ENCODE measurements around the gene CPNE2. TPM values are rescaled to one million over a fixed set of nuclear protein-coding genes. Genes with fewer than 3 reads are reported as not detected.

CPNE2 gene
- total RNA-seq, 4 donors from 2014 or later = 25.1 to 41.4 (median 40.6) TPM

DNA sequence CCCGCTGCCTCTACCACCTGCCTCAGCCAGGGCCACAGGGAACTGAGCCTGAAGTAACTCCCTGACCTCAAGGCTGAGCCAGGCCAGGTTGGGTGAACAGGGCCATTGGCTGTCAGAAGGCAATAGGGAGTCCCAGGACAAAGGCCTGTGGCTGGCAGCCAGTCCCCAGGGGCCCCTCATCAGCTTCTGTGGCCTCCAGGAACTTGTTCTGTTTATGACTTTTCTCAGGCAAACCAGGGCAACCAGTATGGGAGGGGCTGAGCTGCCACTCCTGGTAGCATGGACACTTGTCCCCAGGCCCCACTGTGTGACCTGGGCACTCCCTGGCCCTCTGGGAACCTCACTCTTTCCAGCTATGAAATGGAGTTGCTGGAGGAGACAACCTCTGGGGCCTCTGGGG is 40.1 kb downstream of the CPNE2 start:
- no peak for DNase-seq
- H3K4me1 ChIP-seq = no peaks in the 10 kb centered on the region
- H3K9me3 ChIP-seq = no peaks in the 10 kb centered on the region
- no peaks in the 10 kb centered on the region for H3K27me3 ChIP-seq
- intact Hi-C loops (cut with DNase I; ENCODE audit: low total_unique reads) = no loop called here
- TF ChIP-seq, protein P1, sequence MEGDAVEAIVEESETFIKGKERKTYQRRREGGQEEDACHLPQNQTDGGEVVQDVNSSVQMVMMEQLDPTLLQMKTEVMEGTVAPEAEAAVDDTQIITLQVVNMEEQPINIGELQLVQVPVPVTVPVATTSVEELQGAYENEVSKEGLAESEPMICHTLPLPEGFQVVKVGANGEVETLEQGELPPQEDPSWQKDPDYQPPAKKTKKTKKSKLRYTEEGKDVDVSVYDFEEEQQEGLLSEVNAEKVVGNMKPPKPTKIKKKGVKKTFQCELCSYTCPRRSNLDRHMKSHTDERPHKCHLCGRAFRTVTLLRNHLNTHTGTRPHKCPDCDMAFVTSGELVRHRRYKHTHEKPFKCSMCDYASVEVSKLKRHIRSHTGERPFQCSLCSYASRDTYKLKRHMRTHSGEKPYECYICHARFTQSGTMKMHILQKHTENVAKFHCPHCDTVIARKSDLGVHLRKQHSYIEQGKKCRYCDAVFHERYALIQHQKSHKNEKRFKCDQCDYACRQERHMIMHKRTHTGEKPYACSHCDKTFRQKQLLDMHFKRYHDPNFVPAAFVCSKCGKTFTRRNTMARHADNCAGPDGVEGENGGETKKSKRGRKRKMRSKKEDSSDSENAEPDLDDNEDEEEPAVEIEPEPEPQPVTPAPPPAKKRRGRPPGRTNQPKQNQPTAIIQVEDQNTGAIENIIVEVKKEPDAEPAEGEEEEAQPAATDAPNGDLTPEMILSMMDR (IDR thresholded peaks at IDR 0.05) = no peak
- TF ChIP-seq POLR2A (IDR thresholded peaks at IDR 0.05) = no peak
- no peaks in the 10 kb centered on the region for H3K36me3 ChIP-seq
- H3K4me3 ChIP-seq = no peak overlapping the region
- no peak overlapping the region for H3K27ac ChIP-seq

DNA sequence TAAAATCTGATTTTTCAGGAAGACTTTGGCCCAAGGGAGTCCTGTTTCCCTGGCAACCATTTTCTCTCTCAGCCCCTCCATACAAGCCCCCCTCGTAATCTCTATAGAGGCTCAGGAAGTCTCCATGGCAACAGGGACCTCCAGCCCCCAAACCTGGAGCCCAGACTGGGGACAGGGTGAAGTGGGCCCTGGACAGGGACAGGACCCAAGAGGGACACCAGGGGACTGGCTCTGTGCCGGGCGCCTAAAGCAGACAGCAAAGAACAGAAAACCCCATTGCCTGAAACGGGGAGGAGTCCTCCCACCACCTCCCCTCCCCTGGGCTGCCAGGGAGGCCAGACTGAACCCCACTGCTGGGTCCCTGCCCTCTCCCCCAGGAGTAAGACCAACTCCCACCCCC is 40.6 kb downstream of the CPNE2 start:
- Histone ChIP-seq H3K27me3 (no peaks in the 10 kb centered on the region), H3K9me3 (no peaks in the 10 kb centered on the region), H3K27ac (no peak overlapping the region), H3K4me1 (no peaks in the 10 kb centered on the region), H3K4me3 (no peak overlapping the region), H3K36me3 (no peaks in the 10 kb centered on the region)
- no peak for TF ChIP-seq POLR2A (IDR thresholded peaks at IDR 0.05)
- TF ChIP-seq, protein P1 (IDR thresholded peaks at IDR 0.05) = no peak
- intact Hi-C loops (cut with DNase I; ENCODE audit: low total_unique reads) = no loop called here
- DNase-seq = no peak

DNA sequence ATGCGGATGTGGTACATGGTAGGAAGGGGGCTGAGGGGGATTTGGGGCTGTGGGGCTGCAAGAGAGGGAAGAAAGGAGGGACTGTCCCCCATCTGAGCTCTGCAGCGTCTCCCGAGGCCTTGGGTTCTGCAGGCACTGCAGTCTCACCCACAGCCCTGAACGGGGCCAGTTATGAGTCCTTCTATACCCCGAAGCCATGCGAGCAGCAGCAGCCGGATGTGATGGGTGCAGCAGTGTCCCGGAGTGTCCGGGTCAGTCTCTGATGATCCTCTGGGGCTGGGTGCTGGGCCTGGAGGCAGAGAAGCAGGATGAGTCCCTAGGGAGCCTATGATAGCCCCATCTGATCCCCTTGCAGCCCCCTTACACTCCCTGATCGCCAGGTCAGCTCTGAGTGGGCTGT is 41.5 kb downstream of the CPNE2 start:
- H3K27ac ChIP-seq = no peak overlapping the region
- H3K9me3 ChIP-seq = no peaks in the 10 kb centered on the region
- no peaks in the 10 kb centered on the region for H3K4me1 ChIP-seq
- no peak overlapping the region for H3K4me3 ChIP-seq
- TF ChIP-seq, protein P1 (IDR thresholded peaks at IDR 0.05) = no peak
- no peak for TF ChIP-seq POLR2A (IDR thresholded peaks at IDR 0.05)
- intact Hi-C loops (cut with DNase I; ENCODE audit: low total_unique reads) = no loop called here
- H3K36me3 ChIP-seq = no peaks in the 10 kb centered on the region
- H3K27me3 ChIP-seq = no peaks in the 10 kb centered on the region
- no peak for DNase-seq

DNA sequence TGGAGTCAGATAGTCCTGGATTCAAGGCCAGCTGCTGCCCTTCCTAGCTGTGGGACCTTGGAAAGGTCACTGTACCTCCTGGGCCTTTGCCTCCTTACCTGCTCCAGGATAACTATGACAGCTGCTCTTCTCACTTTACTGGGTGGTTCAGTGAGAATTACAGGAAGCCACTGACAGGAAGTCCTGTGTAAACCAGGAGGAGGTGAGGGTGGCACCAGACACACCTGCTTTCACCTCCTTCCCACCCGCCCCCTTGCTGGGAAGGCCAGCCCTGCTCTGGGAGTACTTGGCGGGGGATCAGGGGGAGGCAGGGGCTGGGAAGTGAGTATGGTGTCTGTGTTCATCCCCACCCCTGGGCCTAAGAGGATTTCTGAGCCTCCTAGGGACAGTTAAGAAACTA is 42.6 kb downstream of the CPNE2 start:
- TF ChIP-seq, protein P1 (IDR thresholded peaks at IDR 0.05) = no peak
- no peak for TF ChIP-seq POLR2A (IDR thresholded peaks at IDR 0.05)
- no peaks in the 10 kb centered on the region for H3K36me3 ChIP-seq
- DNase-seq = no peak
- H3K27me3 ChIP-seq = no peaks in the 10 kb centered on the region
- H3K4me1 ChIP-seq = no peaks in the 10 kb centered on the region
- no peak overlapping the region for H3K4me3 ChIP-seq
- H3K27ac ChIP-seq = no peak overlapping the region
- H3K9me3 ChIP-seq = no peaks in the 10 kb centered on the region
- intact Hi-C loops (cut with DNase I; ENCODE audit: low total_unique reads) = no loop called here

DNA sequence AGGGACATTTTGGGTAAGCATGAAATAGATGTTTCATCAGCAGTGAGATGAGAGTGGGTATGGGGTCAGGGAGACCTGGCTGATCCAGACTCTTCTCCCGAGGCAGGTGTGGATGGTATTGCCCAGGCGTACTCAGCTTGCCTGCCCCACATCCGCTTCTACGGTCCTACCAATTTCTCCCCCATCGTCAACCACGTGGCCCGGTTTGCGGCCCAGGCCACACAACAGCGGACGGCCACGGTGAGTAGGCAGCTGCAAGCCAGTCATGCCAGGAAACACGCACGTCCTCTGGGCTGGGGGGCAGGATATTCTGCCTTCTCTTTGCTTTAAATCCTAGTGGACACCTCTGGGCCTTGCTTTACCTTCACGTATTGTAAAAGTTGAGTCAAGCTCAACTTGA is 44.7 kb downstream of the CPNE2 start:
- no peaks in the 10 kb centered on the region for H3K36me3 ChIP-seq
- no peak overlapping the region for H3K27ac ChIP-seq
- no peaks in the 10 kb centered on the region for H3K4me1 ChIP-seq
- H3K27me3 ChIP-seq = no peaks in the 10 kb centered on the region
- no peak for DNase-seq
- H3K4me3 ChIP-seq = no peak overlapping the region
- no peak for TF ChIP-seq POLR2A (IDR thresholded peaks at IDR 0.05)
- TF ChIP-seq, protein P1 (IDR thresholded peaks at IDR 0.05) = no peak
- intact Hi-C loops (cut with DNase I; ENCODE audit: low total_unique reads) = no loop called here
- no peaks in the 10 kb centered on the region for H3K9me3 ChIP-seq

All from uterus (tissue), 4 donors.